RWPE2 (cell line): Measurements from ENCODE around the gene BMPER.
A peak's percentile ranks its signal among the peaks of the same experiment; 100 is the strongest.

Experiments used
- ATAC-seq: fragments of 200-7000 bp; cut with Tn5 transposase; 3 replicates; pipeline ENCODE4 v1.9.1; 2021; ENCODE audit warnings: low read depth
- DNase-seq: peaks from one replicate; pipeline ENCODE4 v3.0.0-alpha.2; 2020; ENCODE audit warnings: low spot score
- H3K27ac ChIP-seq: fragments of 450-650 bp; 2 replicates; pipeline ENCODE4 v1.5.1; 2017; ENCODE audit warnings: mild to moderate bottlenecking; ENCODE audit not compliant: poor library complexity, severe bottlenecking
- H3K27me3 ChIP-seq: fragments of 250-450 bp; sonication (Bioruptor Pico); 2 replicates; pipeline ENCODE4 v1.5.1; 2021; ENCODE audit warnings: mild to moderate bottlenecking, moderate library complexity; ENCODE audit not compliant: insufficient read depth, poor library complexity, severe bottlenecking
- H3K36me3 ChIP-seq: fragments of 250-450 bp; sonication (Bioruptor Pico); 2 replicates; pipeline ENCODE4 v1.5.1; 2020; ENCODE audit warnings: low read depth, mild to moderate bottlenecking, moderate library complexity
- H3K4me1 ChIP-seq: fragments of 250-450 bp; sonication (Bioruptor Pico); 2 replicates; pipeline ENCODE4 v1.5.1; 2021; ENCODE audit warnings: mild to moderate bottlenecking, moderate library complexity; ENCODE audit not compliant: insufficient read depth, poor library complexity, severe bottlenecking
- H3K4me3 ChIP-seq: fragments of 250-450 bp; sonication (Bioruptor Pico); 2 replicates; pipeline ENCODE4 v1.5.1; 2021; ENCODE audit warnings: mild to moderate bottlenecking, moderate library complexity; ENCODE audit not compliant: severe bottlenecking
- H3K9me3 ChIP-seq: fragments of 250-450 bp; sonication (Bioruptor Pico); 2 replicates; pipeline ENCODE4 v1.5.1; 2021; ENCODE audit warnings: mild to moderate bottlenecking, moderate library complexity; ENCODE audit not compliant: severe bottlenecking
- TF ChIP-seq, protein P1 (sequence below): fragments of 450-650 bp; IDR thresholded peaks from one replicate; pipeline ENCODE4 v1.5.1; 2017; ENCODE audit warnings: mild to moderate bottlenecking, moderate library complexity; ENCODE audit not compliant: poor library complexity, severe bottlenecking

The BMPER gene

DNA sequence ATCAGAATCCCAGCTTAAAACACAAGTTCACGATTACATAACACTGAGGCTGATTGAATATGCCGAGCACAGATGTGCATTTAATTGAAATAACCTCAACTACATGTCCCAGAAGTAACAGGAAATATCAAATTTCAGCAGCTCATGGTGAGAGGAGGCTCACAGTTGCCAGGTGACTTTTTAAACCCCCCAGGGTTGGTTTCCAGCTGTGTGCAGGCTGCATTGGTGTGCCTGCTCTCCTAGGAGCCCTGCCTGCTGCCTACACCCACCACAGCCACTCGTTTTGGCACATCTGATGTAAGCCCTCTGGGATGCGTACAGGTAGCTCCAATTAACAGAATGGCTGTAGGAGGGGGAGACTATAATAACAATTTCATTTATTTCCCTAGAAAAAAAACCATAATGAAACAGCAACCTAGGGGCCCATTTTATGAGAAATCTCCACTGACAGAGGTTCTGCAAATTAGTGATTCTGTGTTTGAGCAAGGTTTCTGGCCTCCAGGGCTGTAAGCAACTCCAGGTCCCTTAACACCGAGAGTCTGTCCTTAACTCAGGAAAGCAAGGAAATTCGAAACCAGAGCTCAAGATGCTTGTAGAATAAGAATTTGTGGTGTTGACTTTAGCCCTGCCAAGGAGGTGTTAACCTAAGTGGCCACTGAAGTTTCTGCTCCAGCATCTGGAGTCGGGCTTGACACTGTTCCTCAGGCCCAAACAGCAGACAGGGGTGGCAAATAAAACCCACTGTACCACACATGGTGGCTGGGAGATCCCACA, 161.9 kb downstream of the BMPER start:
- H3K27ac ChIP-seq = no peak overlapping the region
- H3K4me1 ChIP-seq = peaks cover 12% of the 10 kb centered on the region
- no peaks in the 10 kb centered on the region for H3K27me3 ChIP-seq
- H3K4me3 ChIP-seq = no peak overlapping the region
- TF ChIP-seq, protein P1, sequence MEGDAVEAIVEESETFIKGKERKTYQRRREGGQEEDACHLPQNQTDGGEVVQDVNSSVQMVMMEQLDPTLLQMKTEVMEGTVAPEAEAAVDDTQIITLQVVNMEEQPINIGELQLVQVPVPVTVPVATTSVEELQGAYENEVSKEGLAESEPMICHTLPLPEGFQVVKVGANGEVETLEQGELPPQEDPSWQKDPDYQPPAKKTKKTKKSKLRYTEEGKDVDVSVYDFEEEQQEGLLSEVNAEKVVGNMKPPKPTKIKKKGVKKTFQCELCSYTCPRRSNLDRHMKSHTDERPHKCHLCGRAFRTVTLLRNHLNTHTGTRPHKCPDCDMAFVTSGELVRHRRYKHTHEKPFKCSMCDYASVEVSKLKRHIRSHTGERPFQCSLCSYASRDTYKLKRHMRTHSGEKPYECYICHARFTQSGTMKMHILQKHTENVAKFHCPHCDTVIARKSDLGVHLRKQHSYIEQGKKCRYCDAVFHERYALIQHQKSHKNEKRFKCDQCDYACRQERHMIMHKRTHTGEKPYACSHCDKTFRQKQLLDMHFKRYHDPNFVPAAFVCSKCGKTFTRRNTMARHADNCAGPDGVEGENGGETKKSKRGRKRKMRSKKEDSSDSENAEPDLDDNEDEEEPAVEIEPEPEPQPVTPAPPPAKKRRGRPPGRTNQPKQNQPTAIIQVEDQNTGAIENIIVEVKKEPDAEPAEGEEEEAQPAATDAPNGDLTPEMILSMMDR = no peak
- H3K36me3 ChIP-seq = no peaks in the 10 kb centered on the region
- no peaks in the 10 kb centered on the region for H3K9me3 ChIP-seq
- DNase-seq (no peak), ATAC-seq (peak; percentile 64)

DNA sequence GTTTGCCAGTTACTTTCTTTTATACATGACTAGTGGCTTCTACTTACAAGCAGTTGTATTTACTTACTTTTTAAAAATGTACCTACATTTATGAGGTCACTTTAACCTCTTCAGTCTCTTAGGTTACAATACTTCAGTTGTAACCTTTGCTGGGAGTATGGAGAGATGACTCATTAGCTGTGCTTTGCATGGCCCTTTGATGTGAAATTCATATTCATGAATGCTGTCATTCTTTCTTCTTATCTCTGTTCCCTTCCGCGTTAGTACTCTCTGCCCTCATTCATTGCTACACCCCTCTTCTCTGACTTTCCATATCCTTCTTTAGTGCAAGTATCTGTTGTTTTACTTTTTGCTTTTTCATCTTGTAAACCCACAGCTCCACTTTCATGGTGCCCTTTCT, 164.3 kb downstream of the BMPER start:
- Histone ChIP-seq H3K9me3 (no peaks in the 10 kb centered on the region), H3K4me3 (no peak overlapping the region), H3K27me3 (no peaks in the 10 kb centered on the region), H3K36me3 (no peaks in the 10 kb centered on the region), H3K4me1 (peaks cover 11% of the 10 kb centered on the region), H3K27ac (no peak overlapping the region)
- ATAC-seq = peak; percentile 69
- TF ChIP-seq, protein P1 = no peak
- no peak for DNase-seq

DNA sequence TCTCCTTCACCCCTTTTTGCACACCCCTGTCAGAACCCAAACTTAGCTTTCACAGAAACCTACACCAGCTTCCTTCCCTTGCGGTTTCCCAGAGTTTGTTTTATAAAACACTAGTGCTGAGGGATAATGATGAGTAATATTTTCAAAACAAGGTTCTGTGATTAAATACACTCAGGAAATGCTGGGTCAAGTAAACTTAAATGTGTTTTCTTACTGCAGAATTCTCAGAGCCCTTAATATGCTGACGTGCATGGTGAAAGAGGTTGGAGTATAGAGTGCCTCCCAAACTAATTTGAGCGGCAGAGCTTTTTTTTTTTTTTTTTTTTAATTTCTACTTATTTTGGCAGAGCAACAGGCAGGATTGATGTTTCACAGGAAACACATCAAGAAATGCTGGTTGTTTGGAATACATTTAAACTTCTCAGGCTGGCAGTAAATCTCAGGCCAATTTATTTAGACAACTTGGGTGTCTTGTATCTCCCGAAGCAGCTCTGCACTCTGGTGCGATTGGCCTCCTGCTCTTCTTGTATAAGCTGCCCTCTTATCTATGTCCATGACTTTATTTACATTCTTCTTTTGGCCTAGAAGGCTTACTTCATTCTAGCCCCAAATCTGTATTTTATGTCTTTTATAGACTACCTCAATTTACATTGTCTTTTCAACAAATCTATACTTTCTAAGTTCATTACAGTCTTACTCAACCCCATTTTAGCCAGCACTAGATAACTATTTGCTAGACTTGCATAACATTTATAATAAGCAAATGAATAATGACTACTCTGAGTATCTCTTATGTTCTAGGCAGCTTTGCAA, 165.4 kb downstream of the BMPER start:
- Histone ChIP-seq H3K4me1 (peaks cover 11% of the 10 kb centered on the region), H3K36me3 (no peaks in the 10 kb centered on the region), H3K27ac (no peak overlapping the region), H3K27me3 (no peaks in the 10 kb centered on the region), H3K4me3 (no peak overlapping the region), H3K9me3 (no peaks in the 10 kb centered on the region)
- ATAC-seq (no peak), DNase-seq (no peak)
- TF ChIP-seq, protein P1 = no peak

DNA sequence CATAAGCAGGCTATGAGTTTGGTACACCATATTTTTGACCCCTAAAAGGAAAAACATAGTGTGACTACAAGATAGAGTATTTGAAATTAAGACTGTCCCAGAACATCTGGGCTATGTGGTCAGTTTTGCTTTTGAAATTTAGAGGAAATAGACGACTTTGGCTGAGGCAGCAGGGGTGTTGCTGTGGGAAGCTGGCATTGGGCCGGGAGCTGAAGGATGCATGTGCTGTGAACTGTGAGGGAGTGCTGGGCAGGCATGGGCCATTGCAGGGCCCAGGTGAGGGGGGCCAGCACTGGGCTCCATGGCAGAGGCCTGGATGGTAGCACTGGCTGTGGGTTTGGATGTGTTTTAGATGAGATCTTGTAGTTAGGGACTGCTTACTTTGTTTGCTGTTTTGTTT, 168.3 kb downstream of the BMPER start:
- Histone ChIP-seq H3K36me3 (no peaks in the 10 kb centered on the region), H3K9me3 (no peaks in the 10 kb centered on the region), H3K4me3 (no peak overlapping the region), H3K4me1 (no peaks in the 10 kb centered on the region), H3K27me3 (no peaks in the 10 kb centered on the region), H3K27ac (no peak overlapping the region)
- TF ChIP-seq, protein P1 = no peak
- no peak for ATAC-seq
- DNase-seq = no peak
